Mesodermal cell (in vitro differentiated cells): Measurements from ENCODE around the gene DCDC1.

ENCODE experiments used
- H3K27ac ChIP-seq: 2 replicates; pipeline ENCODE4 v1.7.0; 2013; ENCODE audit warnings: mild to moderate bottlenecking, low read depth, low read length, moderate library complexity; ENCODE audit not compliant: severe bottlenecking
- H3K36me3 ChIP-seq: 2 replicates; pipeline ENCODE4 v1.7.1; 2013; ENCODE audit warnings: mild to moderate bottlenecking, low read length, moderate library complexity; ENCODE audit not compliant: control insufficient read depth, insufficient read depth
- H3K4me1 ChIP-seq: one replicate; pipeline ENCODE4 v1.7.1; 2013; ENCODE audit warnings: mild to moderate bottlenecking, low read length; ENCODE audit not compliant: insufficient read depth, control insufficient read depth, poor library complexity, severe bottlenecking
- H3K4me3 ChIP-seq: 2 replicates; pipeline ENCODE4 v1.7.0; 2013; ENCODE audit warnings: low read length, control low read depth, mild to moderate bottlenecking; ENCODE audit not compliant: insufficient read depth, poor library complexity, severe bottlenecking; ENCODE audit errors: extremely low read depth
- H3K9me3 ChIP-seq: 2 replicates; pipeline ENCODE4 v1.7.1; 2013; ENCODE audit warnings: mild to moderate bottlenecking, low read length, moderate library complexity; ENCODE audit not compliant: control insufficient read depth
- WGBS, 2 experiments: methylation state at CpG; one replicate each; pipeline ENCODE4 v1.1.5; 2013; ENCODE audit warnings: missing lambda C conversion rate in 2 of 2; ENCODE audit not compliant: insufficient coverage in 2 of 2; 5-methylcytosine and 5-hydroxymethylcytosine counted together

DCDC1 gene

GRCh38 chr11:31132531-31133421 lies 236.8 kb downstream of the DCDC1 start:
- Histone ChIP-seq H3K36me3 (no peaks in the 10 kb centered on the region), H3K9me3 (no peaks in the 10 kb centered on the region), H3K4me3 (no peak overlapping the region), H3K27ac (no peak overlapping the region), H3K4me1 (no peaks in the 10 kb centered on the region)
- 82 to 94% methylated on average over 2 of the region's 6 CpGs for WGBS, 2 experiments

DNA sequence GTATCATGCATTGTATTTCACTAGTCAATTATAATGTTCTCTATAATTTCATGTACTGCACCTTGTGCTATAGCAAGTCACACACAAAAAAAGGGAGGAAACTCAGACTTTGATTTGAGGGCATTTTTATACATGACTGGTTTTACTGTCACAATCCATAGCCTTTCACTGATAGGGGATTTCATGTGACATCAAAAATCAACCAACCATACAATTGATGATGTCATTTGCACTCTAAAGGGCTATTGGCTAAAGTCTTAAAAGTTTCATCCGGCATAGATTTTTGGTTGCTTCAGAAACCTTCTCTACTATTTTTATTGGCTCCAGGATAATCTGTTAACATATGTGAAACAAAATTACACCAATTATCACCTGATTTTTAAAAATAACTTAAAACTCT lies 237.8 kb downstream of the DCDC1 start:
- no peaks in the 10 kb centered on the region for H3K4me1 ChIP-seq
- no peaks in the 10 kb centered on the region for H3K9me3 ChIP-seq
- WGBS, 2 experiments = 100% methylated on average over 1 of the region's 1 CpG; no CpG with 5 or more reads in 1 of the 2 experiments
- no peak overlapping the region for H3K4me3 ChIP-seq
- H3K36me3 ChIP-seq = no peaks in the 10 kb centered on the region
- H3K27ac ChIP-seq = no peak overlapping the region

- Histone ChIP-seq H3K9me3 (no peaks in the 10 kb centered on the region), H3K4me1 (no peaks in the 10 kb centered on the region), H3K27ac (no peak overlapping the region), H3K4me3 (no peak overlapping the region), H3K36me3 (no peaks in the 10 kb centered on the region)
- 65 to 87% methylated on average over 2 of the region's 3 CpGs for WGBS, 2 experiments
These were observed 242.2 kb downstream of the DCDC1 start for GRCh38 chr11:31127290-31127689.

GRCh38 chr11:31120428-31120827 lies 249.1 kb downstream of the DCDC1 start:
- Histone ChIP-seq H3K36me3 (no peaks in the 10 kb centered on the region), H3K9me3 (no peaks in the 10 kb centered on the region)
- WGBS, 2 experiments = 88 to 100% methylated on average over 1 of the region's 1 CpG

GRCh38 chr11:31118566-31118965 lies 251.0 kb downstream of the DCDC1 start:
- Histone ChIP-seq H3K9me3 (no peaks in the 10 kb centered on the region), H3K36me3 (no peaks in the 10 kb centered on the region), H3K4me1 (no peaks in the 10 kb centered on the region), H3K4me3 (no peak overlapping the region), H3K27ac (no peak overlapping the region)
- WGBS, 2 experiments = 85 to 91% methylated on average over 4 of the region's 6 CpGs

More at GRCh38 chr11:31120428-31120827, 249.1 kb downstream of the DCDC1 start:
- no peak overlapping the region for H3K27ac ChIP-seq
- no peaks in the 10 kb centered on the region for H3K4me1 ChIP-seq
- H3K4me3 ChIP-seq = no peak overlapping the region

GRCh38 chr11:31117038-31117437 lies 252.5 kb downstream of the DCDC1 start:
- Histone ChIP-seq H3K36me3 (no peaks in the 10 kb centered on the region), H3K4me1 (no peaks in the 10 kb centered on the region), H3K9me3 (no peaks in the 10 kb centered on the region), H3K4me3 (no peak overlapping the region), H3K27ac (no peak overlapping the region)
- 80% methylated on average over 1 of the region's 2 CpGs; no CpG with 5 or more reads in 1 of the 2 experiments for WGBS, 2 experiments

- WGBS, 2 experiments = 89 to 94% methylated on average over 1 to 2 of the region's 2 CpGs
- H3K27ac ChIP-seq = no peak overlapping the region
- H3K4me3 ChIP-seq = no peak overlapping the region
- no peaks in the 10 kb centered on the region for H3K4me1 ChIP-seq
- no peaks in the 10 kb centered on the region for H3K9me3 ChIP-seq
- H3K36me3 ChIP-seq = no peaks in the 10 kb centered on the region
These were observed 255.1 kb downstream of the DCDC1 start for GRCh38 chr11:31114442-31114841.

DNA sequence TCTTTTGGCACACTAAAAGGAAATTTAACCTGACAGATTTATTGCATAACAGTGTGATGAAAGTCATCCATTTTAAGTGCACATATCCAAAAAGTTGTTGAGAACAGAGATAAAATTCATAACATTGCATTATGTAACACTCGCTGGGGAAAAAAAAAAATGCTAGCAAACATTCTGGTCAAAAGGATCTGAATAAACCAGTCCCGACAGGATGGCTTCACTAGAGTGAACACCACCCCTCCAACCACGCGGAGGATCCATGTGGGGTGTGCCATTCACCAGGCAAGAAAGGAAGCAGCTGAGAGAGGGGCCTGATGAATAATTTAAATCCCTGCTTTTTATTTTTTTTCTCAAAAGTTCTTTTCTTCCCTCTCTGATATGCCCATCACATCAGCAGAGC lies 258.7 kb downstream of the DCDC1 start:
- WGBS, 2 experiments = 100% methylated on average over 1 of the region's 4 CpGs; no CpG with 5 or more reads in 1 of the 2 experiments

GRCh38 chr11:31109446-31109845 lies 260.1 kb downstream of the DCDC1 start:
- no peak overlapping the region for H3K4me3 ChIP-seq
- 92% methylated on average over 2 of the region's 3 CpGs; no CpG with 5 or more reads in 1 of the 2 experiments for WGBS, 2 experiments

More for the DNA sequence above, 258.7 kb downstream of the DCDC1 start:
- H3K4me3 ChIP-seq = no peak overlapping the region
- H3K36me3 ChIP-seq = no peaks in the 10 kb centered on the region
- H3K9me3 ChIP-seq = no peaks in the 10 kb centered on the region
- H3K4me1 ChIP-seq = no peaks in the 10 kb centered on the region
- H3K27ac ChIP-seq = no peak overlapping the region

GRCh38 chr11:31107649-31108048 lies 261.9 kb downstream of the DCDC1 start:
- Histone ChIP-seq H3K4me3 (no peak overlapping the region), H3K27ac (no peak overlapping the region), H3K4me1 (no peaks in the 10 kb centered on the region), H3K9me3 (no peaks in the 10 kb centered on the region), H3K36me3 (no peaks in the 10 kb centered on the region)
- 86% methylated on average over 1 of the region's 2 CpGs; no CpG with 5 or more reads in 1 of the 2 experiments for WGBS, 2 experiments

More at GRCh38 chr11:31109446-31109845, 260.1 kb downstream of the DCDC1 start:
- Histone ChIP-seq H3K9me3 (no peaks in the 10 kb centered on the region), H3K4me1 (no peaks in the 10 kb centered on the region), H3K27ac (no peak overlapping the region), H3K36me3 (no peaks in the 10 kb centered on the region)
